Inferior parietal cortex (tissue), 1 donor: ENCODE results near the gene STXBP1.

Experiments used
- DNase-seq: peaks from one replicate; pipeline ENCODE4 v3.0.0-alpha.2; 2016; ENCODE audit errors: extremely low spot score

Gene STXBP1

DNA sequence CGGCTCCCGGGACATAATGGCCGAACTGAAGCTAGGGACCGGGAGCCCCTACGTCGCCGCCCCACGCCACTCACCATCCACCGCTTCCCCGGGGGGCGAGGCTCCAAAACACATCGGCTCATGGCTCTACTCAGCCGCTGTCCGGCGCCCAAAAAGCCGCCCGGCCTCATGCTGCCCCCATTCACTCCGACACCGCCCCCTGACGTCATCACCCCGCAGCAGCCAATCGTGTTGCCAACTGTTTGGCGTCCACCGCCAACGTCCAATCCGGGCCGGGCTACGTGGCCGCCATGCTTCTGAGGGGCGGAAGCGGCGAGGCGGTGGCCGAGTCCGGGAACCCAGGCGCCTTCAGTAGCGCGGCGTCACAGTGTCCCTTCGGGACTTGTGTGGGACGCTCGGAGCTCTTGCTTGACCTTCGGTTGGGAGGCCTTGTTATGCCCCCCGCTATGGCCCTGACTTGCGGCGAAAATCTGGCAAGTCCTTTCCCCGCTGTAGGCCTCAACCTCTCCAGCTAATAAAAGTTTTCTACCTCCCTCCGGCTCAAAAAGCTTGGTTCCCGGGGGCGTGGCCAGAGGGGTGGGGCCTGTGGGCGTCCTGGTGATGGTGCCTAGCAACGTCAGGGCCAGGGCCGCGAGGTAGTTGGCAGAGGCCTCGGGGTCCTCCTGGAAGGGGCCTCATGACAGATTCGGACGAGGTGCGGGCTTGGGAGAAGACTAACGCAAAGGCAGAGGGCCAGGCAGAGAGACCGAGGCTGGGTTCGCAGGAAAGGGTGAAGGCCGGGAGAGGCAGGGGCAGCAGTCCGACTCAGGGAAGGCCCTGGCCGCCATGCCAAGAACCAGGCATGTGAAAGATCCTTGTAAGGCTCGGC is 103.6 kb downstream of the STXBP1 start, which contains the start of the genes PTRH1 and TTC16:
PTRH1 (minus strand) TSS at position 194 of the 868 bp plus-strand sequence; CDS start at position 170, 24 bp downstream.
TTC16 (plus strand) TSS at position 610 of the 868 bp plus-strand sequence; CDS start at position 677, 67 bp downstream.
- peak; percentile 95 for DNase-seq

GRCh38 chr9:127716412-127716811 is 104.3 kb downstream of the STXBP1 start:
- no peak for DNase-seq

DNA sequence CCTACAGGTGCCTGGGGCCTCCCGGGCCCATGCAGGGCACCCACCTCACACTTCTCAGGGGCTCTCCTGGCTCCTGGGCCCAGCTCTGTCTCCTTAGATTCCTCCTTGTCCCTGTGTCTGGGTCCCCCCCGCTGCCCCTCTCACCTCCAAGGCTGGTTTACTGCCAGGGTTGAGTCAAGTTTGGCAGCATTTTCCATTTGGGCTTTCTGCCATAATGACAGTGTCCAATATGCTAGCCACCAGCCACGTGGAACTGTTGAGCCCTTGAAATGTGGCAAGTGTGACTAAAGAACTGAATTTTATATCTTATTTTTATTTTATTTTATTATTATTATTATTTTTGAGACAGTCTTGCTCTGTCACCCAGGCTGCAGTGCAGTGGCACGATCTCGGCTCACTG is 105.7 kb downstream of the STXBP1 start:
- no peak for DNase-seq

- DNase-seq: no peak
Measured at GRCh38 chr9:127720031-127720864, 108.2 kb downstream of the STXBP1 start.

GRCh38 chr9:127720865-127721227 is 108.8 kb downstream of the STXBP1 start:
- DNase-seq: no peak

GRCh38 chr9:127721391-127721821 is 109.3 kb downstream of the STXBP1 start:
- DNase-seq: no peak

DNA sequence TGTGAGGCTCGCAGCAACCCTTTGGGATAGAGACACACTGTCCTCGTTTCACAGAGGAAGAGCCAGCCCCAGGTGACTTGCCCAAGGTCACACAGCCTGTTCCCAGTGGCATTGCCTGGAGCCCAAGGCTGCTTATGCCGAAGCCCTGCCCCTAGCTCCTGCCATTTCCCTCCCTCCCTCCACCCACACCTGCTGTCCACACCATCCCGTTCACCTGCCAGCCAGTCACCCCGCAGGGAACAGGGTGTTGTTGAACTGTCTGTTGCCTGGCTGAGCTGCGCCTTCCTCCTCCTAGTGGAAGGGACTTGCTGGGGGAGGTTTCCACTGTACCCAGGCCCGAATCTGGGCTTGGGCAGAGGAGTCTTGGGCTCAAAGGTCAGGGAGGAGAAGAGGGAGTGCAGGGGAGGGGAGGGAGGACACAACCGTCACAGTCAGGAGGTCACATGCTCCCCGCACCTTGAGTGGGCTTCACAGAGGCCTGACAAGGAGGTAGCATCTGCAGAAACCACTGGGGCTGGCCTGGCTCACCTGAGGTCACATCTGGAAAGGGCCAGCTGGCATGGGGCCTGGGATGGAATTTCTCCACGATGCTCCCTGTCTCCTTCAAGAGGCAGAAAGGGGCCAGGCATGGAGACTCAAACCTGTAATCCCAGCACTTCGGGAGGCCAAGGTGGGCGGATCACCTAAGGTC is 110.1 kb downstream of the STXBP1 start:
- no peak for DNase-seq

DNA sequence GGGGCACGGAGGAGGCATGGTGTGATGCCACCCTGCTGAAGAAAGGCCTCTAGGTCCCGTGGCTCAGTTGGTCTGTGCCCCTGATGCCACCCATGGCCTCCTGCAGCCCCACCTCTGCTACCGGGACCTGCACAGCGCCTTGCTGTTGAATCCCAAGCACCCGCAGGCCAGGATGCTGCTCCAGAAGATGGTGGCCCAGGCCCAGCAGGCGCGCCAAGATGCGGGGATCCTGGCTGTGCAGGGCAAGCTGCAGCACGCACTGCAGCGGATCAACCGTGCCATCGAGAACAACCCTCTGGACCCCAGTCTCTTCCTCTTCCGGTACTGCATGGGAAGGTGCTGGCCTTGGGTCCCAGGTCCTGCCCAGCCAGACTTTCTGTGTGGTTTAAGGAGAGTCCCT is 110.9 kb downstream of the STXBP1 start:
- DNase-seq: no peak

GRCh38 chr9:127723444-127723843 is 111.4 kb downstream of the STXBP1 start:
- DNase-seq: no peak

DNA sequence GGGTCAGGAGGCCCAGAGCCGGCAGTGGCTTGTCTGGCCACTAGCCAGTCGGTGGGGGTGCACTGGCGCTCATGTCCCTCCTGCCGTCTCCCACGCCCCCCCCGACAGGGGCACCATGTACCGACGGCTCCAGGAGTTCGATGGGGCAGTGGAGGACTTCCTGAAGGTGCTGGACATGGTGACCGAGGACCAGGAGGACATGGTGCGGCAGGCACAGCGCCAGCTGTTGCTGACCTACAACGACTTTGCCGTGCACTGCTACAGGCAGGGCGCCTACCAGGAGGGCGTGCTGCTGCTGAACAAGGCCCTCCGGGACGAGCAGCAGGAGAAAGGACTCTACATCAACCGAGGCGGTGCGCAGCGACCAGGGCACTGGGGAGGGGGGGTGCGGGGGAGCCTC is 111.9 kb downstream of the STXBP1 start:
- no peak for DNase-seq

DNA sequence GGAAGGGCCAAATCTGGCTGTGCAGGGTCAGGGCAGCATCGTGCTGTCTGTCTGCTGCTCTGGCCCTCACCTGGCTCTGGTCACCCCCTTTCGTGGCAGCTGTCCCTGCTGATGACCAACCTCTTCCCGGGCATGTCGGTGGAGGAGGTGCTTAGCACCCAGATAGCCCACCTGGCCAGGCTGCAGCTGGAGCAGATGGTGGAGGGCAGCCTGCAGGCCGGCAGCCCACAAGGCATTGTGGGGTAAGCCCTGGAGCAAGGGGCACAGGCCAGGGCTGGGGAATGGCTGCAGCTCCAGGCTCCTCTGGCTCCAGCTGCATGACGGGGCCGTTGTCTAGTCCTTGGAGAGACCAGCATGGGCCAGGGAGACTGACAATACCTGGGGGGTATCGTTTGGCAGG is 114.8 kb downstream of the STXBP1 start:
- no peak for DNase-seq

DNA sequence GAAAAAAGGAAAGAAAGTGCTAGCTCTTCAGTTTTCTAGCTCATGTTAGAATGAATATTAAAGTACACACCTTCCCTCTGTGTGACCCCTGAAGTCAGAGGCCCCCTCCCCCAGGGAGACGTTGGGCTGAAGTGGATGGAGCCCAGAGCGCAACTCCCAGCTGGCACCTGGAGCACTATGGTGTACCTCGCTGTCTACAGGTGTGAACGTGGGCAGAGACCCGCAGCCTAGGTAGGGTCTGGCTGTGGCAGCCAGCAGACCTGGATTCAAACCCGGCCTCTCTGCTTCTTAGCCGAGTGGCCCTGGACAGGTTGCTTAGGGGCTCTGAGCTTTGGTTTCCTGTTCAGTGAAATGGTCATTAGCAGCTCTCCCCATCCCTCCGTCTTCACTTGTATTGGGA is 116.7 kb downstream of the STXBP1 start:
- no peak for DNase-seq

- DNase-seq: no peak
Measured at GRCh38 chr9:127729522-127730256, 117.6 kb downstream of the STXBP1 start.

DNA sequence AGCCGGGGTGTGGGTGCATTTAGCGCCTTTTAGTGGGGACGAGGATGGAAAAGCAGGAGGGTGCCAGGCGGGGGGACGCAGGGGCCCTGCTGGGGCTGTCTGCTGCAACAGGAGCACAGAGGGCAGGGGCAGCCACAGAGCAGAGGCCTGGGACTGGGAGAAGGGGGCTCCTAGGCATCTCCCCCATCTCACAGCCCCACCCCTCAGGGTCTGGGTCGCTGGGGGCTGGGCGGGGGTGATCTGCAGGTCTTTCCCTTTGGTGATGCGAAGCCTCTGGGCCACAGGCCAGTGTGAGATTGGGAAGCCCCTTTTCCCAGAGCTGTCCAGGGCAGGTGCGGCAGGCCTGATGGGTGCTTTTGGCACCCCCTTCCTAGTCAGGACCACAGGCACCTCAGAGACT is 118.2 kb downstream of the STXBP1 start:
- no peak for DNase-seq

DNA sequence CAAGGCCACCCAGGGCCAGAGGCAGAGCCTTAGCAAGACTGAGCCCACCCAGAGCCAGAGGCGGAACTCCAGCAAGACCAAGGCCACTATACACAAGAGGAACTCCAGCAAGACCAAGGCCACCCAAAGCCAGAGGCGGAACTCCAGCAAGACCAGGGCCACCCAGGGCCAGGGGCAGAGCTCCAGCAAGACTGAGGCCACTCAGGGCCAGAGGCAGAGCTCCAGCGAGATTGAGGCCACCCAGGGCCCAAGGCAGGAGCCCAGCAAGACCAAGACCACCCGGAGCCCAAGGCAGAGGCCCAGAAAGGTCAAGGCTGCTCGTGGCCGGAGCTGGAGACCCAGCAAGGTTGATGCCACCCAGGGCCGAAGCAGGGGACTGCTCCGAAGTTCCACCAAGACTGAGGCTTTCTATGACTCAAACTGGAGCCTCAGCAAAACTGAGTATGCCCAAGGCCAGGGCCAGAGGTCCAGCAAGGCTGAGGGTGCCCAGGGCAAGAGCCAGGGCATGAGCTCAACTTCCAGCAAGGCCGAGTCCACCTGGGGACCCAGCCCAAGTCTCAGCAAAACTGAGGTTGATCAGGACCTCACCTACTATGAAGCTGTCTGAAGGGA is 118.8 kb downstream of the STXBP1 start:
- no peak for DNase-seq

DNA sequence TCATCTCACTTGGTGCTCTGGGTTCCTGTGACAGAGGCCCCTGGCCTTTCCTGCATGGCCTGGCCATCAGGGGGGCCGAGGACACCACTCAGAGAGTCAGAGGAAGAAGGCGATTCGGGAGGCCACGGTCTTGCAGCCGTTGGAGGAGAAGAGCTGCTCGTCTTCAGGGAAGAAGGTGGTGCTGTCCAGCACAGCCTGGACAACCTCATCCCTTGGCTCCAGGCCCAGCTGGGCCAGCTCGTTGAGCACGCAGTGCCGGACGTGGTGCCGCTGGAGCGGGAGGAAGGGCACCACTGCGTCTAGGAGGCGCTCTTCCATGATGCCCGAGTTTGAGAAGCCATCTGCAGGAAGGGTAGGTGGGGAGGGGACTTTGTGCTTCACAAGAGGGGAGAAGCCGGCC is 119.9 kb downstream of the STXBP1 start:
- no peak for DNase-seq

DNA sequence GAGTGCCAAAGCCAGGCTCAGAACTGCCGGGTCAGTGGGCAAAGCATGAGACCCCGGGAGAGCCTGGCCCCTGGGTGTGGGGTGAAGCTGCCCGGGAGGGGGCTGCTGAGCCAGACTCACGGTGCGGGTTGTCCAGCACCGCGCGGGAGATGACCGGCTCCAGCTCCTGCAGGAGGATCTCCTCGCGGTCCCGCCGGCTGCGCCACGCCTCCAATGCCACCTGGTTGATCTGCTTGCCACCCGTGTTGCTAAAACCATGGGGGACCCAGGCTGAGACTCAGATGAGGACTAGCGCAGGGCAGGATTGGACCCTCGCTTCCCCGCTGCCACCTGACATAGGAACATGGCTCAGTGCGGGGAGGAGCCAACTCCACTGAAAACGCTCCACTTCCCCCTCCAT is 120.4 kb downstream of the STXBP1 start:
- DNase-seq: no peak

- DNase-seq: no peak
Measured at GRCh38 chr9:127733614-127734013, 121.5 kb downstream of the STXBP1 start.

DNA sequence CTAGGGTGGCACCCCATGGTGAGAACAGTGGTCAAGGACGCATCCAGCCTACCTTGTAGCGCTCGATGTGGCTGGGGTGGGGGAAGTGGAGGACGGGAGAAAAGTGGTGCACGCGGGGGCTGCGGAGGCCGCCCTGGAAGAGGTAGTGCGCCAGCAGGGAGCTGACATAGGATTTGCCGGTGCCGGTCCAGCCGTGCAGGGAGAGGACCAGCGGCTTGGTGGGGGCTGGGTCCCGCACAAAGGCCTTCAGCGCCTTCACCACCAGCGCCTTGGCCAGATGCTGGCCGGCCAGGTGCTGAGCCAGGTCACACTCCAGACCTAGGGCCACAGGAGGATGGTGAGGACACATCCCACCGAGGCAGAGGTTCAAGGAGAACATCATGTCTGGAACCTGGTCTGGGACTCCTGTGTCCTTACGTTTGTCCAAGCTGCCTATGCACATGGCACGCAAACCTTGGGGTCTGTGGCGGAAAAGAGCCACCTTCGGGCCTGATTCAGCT is 122.2 kb downstream of the STXBP1 start:
- no peak for DNase-seq

DNA sequence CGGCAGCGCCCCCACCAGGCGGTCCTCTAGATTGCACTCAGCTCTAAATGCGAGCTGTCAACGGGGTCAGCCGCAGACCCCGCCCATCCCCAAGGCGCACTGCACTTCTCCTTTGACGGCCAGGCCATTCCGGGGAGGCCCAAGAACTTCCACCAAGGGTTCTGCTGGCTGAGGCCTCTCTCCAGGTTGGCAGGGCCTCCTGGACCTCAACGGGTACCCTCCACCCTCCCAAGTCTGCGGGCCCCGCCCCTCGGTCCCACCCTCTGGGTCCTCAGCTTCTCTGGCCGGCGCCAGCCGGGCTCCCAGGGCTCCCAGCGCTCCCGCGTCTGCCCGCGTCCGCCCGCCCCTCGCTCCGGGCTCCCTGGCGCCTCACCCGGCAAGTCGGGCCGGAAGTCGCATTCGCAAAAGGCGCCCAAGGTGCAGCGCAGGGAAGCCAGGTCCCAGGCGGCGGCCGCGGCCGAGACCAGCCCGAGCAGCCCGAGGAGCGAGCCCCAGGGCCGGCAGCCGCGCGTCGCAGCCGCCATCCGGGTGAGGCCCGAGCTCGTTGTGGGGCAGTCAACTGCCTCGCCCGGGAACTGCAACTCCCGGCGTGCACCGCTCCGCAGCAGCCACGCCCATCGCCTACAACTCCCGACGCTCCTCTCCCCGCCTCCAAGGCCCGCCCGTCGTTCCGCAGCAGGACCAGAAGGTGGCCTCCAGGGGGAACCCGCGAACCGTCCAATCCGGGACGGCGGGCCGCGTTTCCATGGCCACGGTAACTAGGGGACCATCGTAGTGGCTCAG is 122.9 kb downstream of the STXBP1 start, which contains the start of gene TOR2A:
TOR2A (minus strand) TSS at position 548 of the 783 bp plus-strand sequence; CDS start at position 524, 24 bp downstream.
- peak; percentile 95 for DNase-seq
